H9 (cell line): Measurements from ENCODE around the gene IQCM. TPM values are rescaled to one million over a fixed set of nuclear protein-coding genes. Genes with fewer than 3 reads are reported as not detected.

Experiments used
- DNase-seq: peaks from one replicate; pipeline ENCODE4 v3.0.0-alpha.2; 2017
- H2AFZ ChIP-seq: one replicate; pipeline ENCODE4 v1.6.1; 2013; ENCODE audit warnings: mild to moderate bottlenecking, low read length, control low read depth, moderate library complexity
- H2AK5ac ChIP-seq: 2 replicates; pipeline ENCODE4 v1.6.1; 2013; ENCODE audit warnings: low read length, control low read depth, mixed read lengths; ENCODE audit not compliant: insufficient read length
- H2BK120ac ChIP-seq: one replicate; pipeline ENCODE4 v1.6.1; 2013; ENCODE audit warnings: low read depth, mild to moderate bottlenecking, low read length, control low read depth, inconsistent platforms; ENCODE audit not compliant: poor library complexity, severe bottlenecking
- H2BK12ac ChIP-seq: 2 replicates; pipeline ENCODE4 v1.6.1; 2013; ENCODE audit warnings: low read length, control low read depth, mixed read lengths, low read depth; ENCODE audit not compliant: insufficient read length
- H2BK15ac ChIP-seq: 2 replicates; pipeline ENCODE4 v1.6.1; 2013; ENCODE audit warnings: low read depth, low read length, control low read depth
- H2BK20ac ChIP-seq: one replicate; pipeline ENCODE4 v1.6.1; 2013; ENCODE audit warnings: low read depth, mild to moderate bottlenecking, low read length, control low read depth, inconsistent platforms; ENCODE audit not compliant: poor library complexity, severe bottlenecking
- H2BK5ac ChIP-seq: 2 replicates; pipeline ENCODE4 v1.6.1; 2013; ENCODE audit warnings: low read length, control low read depth, mixed read lengths; ENCODE audit not compliant: insufficient read length
- H3K14ac ChIP-seq: 2 replicates; pipeline ENCODE4 v1.6.1; 2013; ENCODE audit warnings: low read length, control low read depth; ENCODE audit not compliant: insufficient read depth
- H3K18ac ChIP-seq: 2 replicates; pipeline ENCODE4 v1.6.1; 2013; ENCODE audit warnings: low read depth, mild to moderate bottlenecking, mixed read lengths, low read length, control low read depth; ENCODE audit not compliant: insufficient read length
- H3K23ac ChIP-seq: 2 replicates; pipeline ENCODE4 v1.6.1; 2013; ENCODE audit warnings: low read length, control low read depth, mixed read lengths, low read depth; ENCODE audit not compliant: insufficient read length
- H3K23me2 ChIP-seq: 2 replicates; pipeline ENCODE4 v1.6.1; 2013; ENCODE audit warnings: low read depth, mild to moderate bottlenecking, mixed read lengths, low read length, control low read depth; ENCODE audit not compliant: insufficient read length, poor library complexity, severe bottlenecking
- H3K27ac ChIP-seq: 2 replicates; pipeline ENCODE4 v1.5.1; 2013; ENCODE audit warnings: low read length, control low read depth, mixed read lengths, low read depth; ENCODE audit not compliant: insufficient read length
- H3K27me3 ChIP-seq: 2 replicates; pipeline ENCODE4 v1.6.1; 2013; ENCODE audit warnings: low read length, control low read depth, inconsistent platforms; ENCODE audit not compliant: insufficient read depth
- H3K4ac ChIP-seq: 2 replicates; pipeline ENCODE4 v1.6.1; 2013; ENCODE audit warnings: low read depth, mild to moderate bottlenecking, control low read depth, inconsistent platforms, low read length, moderate library complexity
- H3K4me1 ChIP-seq: 2 replicates; pipeline ENCODE4 v1.6.1; 2013; ENCODE audit warnings: low read length, control low read depth, inconsistent platforms; ENCODE audit not compliant: insufficient read depth
- H3K4me2 ChIP-seq: 2 replicates; pipeline ENCODE4 v1.6.1; 2013; ENCODE audit warnings: low read length, control low read depth, mixed read lengths; ENCODE audit not compliant: insufficient read length, insufficient read depth
- H3K56ac ChIP-seq: 2 replicates; pipeline ENCODE4 v1.6.1; 2013; ENCODE audit warnings: low read depth, mild to moderate bottlenecking, mixed read lengths, low read length, control low read depth; ENCODE audit not compliant: insufficient read length
- H3K79me1 ChIP-seq: 2 replicates; pipeline ENCODE4 v1.6.1; 2013; ENCODE audit warnings: low read depth, mild to moderate bottlenecking, moderate library complexity, low read length, control low read depth, inconsistent platforms; ENCODE audit not compliant: insufficient read depth, poor library complexity, severe bottlenecking
- H3K79me2 ChIP-seq: 2 replicates; pipeline ENCODE4 v1.6.1; 2013; ENCODE audit warnings: low read length, control low read depth, inconsistent platforms; ENCODE audit not compliant: insufficient read depth
- H3K9ac ChIP-seq: 2 replicates; pipeline ENCODE4 v1.6.1; 2013; ENCODE audit warnings: low read length, control low read depth, mixed read lengths; ENCODE audit not compliant: insufficient read length; ENCODE audit errors: extremely low read depth
- H3K9me3 ChIP-seq: one replicate; pipeline ENCODE4 v1.6.1; 2013; ENCODE audit warnings: low read depth, low read length, inconsistent platforms; ENCODE audit not compliant: control insufficient read depth
- H3T11ph ChIP-seq: one replicate; pipeline ENCODE4 v1.6.1; 2013; ENCODE audit warnings: mild to moderate bottlenecking, low read length, control low read depth, inconsistent platforms
- H4K20me1 ChIP-seq: one replicate; pipeline ENCODE4 v1.6.1; 2013; ENCODE audit not compliant: control insufficient read depth, insufficient read length, insufficient read depth
- H4K5ac ChIP-seq: 2 replicates; pipeline ENCODE4 v1.6.1; 2013; ENCODE audit warnings: low read depth, mild to moderate bottlenecking, mixed read lengths, low read length, control low read depth; ENCODE audit not compliant: insufficient read length
- H4K8ac ChIP-seq: replicated peaks from 2 replicates; pipeline ENCODE4 v1.6.1; 2013; ENCODE audit warnings: low read length, control low read depth, mixed read lengths, low read depth; ENCODE audit not compliant: insufficient read length
- H4K91ac ChIP-seq: 2 replicates; pipeline ENCODE4 v1.6.1; 2013; ENCODE audit warnings: low read depth, mild to moderate bottlenecking, moderate library complexity, mixed read lengths, low read length, control low read depth; ENCODE audit not compliant: insufficient read length
- H3K27ac Mint-ChIP-seq, 3 experiments: 2 replicates in 2 of 3; 3 replicates in 1 of 3; pipeline ENCODE4 v1.8.0; 2020 to 2021; ENCODE audit warnings: mixed read lengths in 3 of 3, mild to moderate bottlenecking in 1 of 3, moderate library complexity in 1 of 3
- H3K27me3 Mint-ChIP-seq: 2 replicates; pipeline ENCODE4 v1.8.0; 2021; ENCODE audit warnings: low read depth, mild to moderate bottlenecking, moderate library complexity, mixed read lengths
- H3K36me3 Mint-ChIP-seq, 3 experiments: 2 replicates in 2 of 3; 3 replicates in 1 of 3; pipeline ENCODE4 v1.8.0; 2020 to 2021; ENCODE audit warnings: low read depth in 3 of 3, mixed read lengths in 3 of 3; ENCODE audit not compliant: insufficient read depth in 1 of 3
- H3K4me1 Mint-ChIP-seq, 2 experiments: 2 replicates each; pipeline ENCODE4 v1.8.0; 2020; ENCODE audit warnings: mixed read lengths in 2 of 2
- H3K4me3 Mint-ChIP-seq, 2 experiments: 2 replicates in 1 of 2; 3 replicates in 1 of 2; pipeline ENCODE4 v1.8.0; 2020 to 2021; ENCODE audit warnings: mild to moderate bottlenecking in 2 of 2, mixed read lengths in 2 of 2, moderate library complexity in 1 of 2
- H3K9me3 Mint-ChIP-seq, 2 experiments: 2 replicates in 1 of 2; 3 replicates in 1 of 2; pipeline ENCODE4 v1.8.0; 2020; ENCODE audit warnings: mild to moderate bottlenecking in 2 of 2, mixed read lengths in 2 of 2, moderate library complexity in 1 of 2
- CTCF ChIP-seq: fragments of 200-600 bp; sonication (generic); conservative IDR thresholded peaks from 3 replicates; pipeline ENCODE4 v1.8.0; 2021; ENCODE audit warnings: antibody characterized with exemption, mild to moderate bottlenecking
- WGBS: extraction: QIAGEN DNeasy Blood & Tissue Kit; methylation state at CpG from one replicate; pipeline ENCODE4 v1.1.7; 2013; ENCODE audit warnings: missing lambda C conversion rate, low lambda C conversion rate, mixed read lengths; ENCODE audit not compliant: insufficient read length; ENCODE audit errors: extremely low coverage; 5-methylcytosine and 5-hydroxymethylcytosine counted together
- total RNA-seq: library from RNA; stranded (reverse); gene quantifications from 2 replicates; pipeline ENCODE4 v1.2.1, GENCODE V29; 2021

The IQCM gene
- total RNA-seq, 1 experiment from 2014 or later: 0.15 TPM

DNA sequence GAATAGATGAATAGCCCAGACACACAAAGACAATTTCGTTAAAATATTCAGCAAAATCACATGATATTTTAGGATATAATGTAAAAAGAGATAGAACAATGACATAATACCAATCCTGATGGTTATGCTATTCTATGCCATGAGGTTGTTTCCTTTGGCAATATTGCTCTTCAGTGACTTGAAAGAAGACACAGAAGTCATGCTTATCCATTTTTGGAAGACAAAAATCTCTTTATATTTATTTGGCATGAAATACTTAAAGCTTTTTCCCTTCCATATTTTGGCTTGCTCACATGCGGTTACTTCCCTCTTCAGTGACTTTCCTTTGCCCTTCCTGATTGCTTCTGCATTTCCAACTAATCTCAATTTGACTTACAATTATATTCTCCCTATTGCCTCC is 314.8 kb downstream of the IQCM start:
- Histone ChIP-seq H2BK120ac (no peak overlapping the region), H3K4me2 (no peak overlapping the region), H3K9me3 (no peaks in the 10 kb centered on the region), H4K91ac (no peak overlapping the region), H2BK15ac (no peak overlapping the region), H4K5ac (no peak overlapping the region), H4K8ac (no peak overlapping the region), H4K20me1 (no peaks in the 10 kb centered on the region), H2BK5ac (no peak overlapping the region), H3K79me1 (no peaks in the 10 kb centered on the region), H3K27me3 (no peaks in the 10 kb centered on the region), H3K56ac (no peak overlapping the region), H3T11ph (no peak overlapping the region), H3K4me1 (no peaks in the 10 kb centered on the region), H2BK12ac (no peak overlapping the region), H3K9ac (no peak overlapping the region), H3K27ac (no peak overlapping the region), H3K14ac (no peak overlapping the region), H3K79me2 (no peaks in the 10 kb centered on the region), H3K4ac (no peak overlapping the region), H2BK20ac (no peak overlapping the region), H2AFZ (no peak overlapping the region), H3K23me2 (peaks cover 3% of the 10 kb centered on the region), H3K18ac (no peak overlapping the region), H3K23ac (no peak overlapping the region), H2AK5ac (no peak overlapping the region)
- no peak for DNase-seq
- peaks cover 0 to 4% of the 10 kb centered on the region in 2 experiments; a peak in 1 of 5 replicates for H3K9me3 Mint-ChIP-seq
- H3K4me1 Mint-ChIP-seq: no peaks in the 10 kb centered on the region
- H3K4me3 Mint-ChIP-seq: no peak overlapping the region
- no peaks in the 10 kb centered on the region for H3K27me3 Mint-ChIP-seq
- no peak overlapping the region for H3K27ac Mint-ChIP-seq
- no peak for TF ChIP-seq CTCF
- WGBS: no CpG with 5 or more reads among the region's 2 CpGs
- peaks cover 0 to 4% (median 1%) of the 10 kb centered on the region in 3 experiments; a peak in 3 of 7 replicates for H3K36me3 Mint-ChIP-seq
